Measurements from ENCODE around the gene C1RL. TPM values are rescaled to one million over a fixed set of nuclear protein-coding genes. Genes with fewer than 3 reads are reported as not detected.
"Not testable (repeated sequence)": the region's sequence is repeated elsewhere in the genome, so short reads cannot be mapped to it uniquely, and the experiment has no call there.

C1RL gene
- total and polyA plus RNA-seq, 2 donors from 2014 or later = 25.2 to 147 TPM

- intact Hi-C loops (cut with DNase I) = no loop called here
- FAIRE-seq (no peak), DNase-seq (no peak)
- Histone ChIP-seq H3K9me3 (ENCODE audit: control insufficient read depth in 2 of 3, insufficient read depth in 1 of 3, low read length in 3 of 3) (no peaks in the 10 kb centered on the region), H3K4me1 (ENCODE audit: control insufficient read depth in 2 of 3, insufficient read depth in 2 of 3, low read depth in 1 of 3, low read length in 3 of 3) (no peaks in the 10 kb centered on the region), H3K36me3 (ENCODE audit: control insufficient read depth in 2 of 3, insufficient read depth in 3 of 3, low read length in 3 of 3) (no peaks in the 10 kb centered on the region), H3K9ac (ENCODE audit: low read length in 3 of 3) (no peak overlapping the region), H3K27me3 (ENCODE audit: control insufficient read depth, insufficient read depth, low read length) (no peaks in the 10 kb centered on the region), H3K4me3 (ENCODE audit: low read length in 3 of 3) (no peak overlapping the region), H3K27ac (ENCODE audit: low read depth in 2 of 2, low read length in 2 of 2) (no peak overlapping the region)
- no peak for TF ChIP-seq CTCF (IDR thresholded peaks at IDR 0.05; ENCODE audit: borderline replicate concordance, extremely low read depth, insufficient read depth)
These were observed 54.1 kb downstream of the C1RL start for GRCh38 chr12:7054925-7055324.

- H3K4me1 ChIP-seq (ENCODE audit: control insufficient read depth in 2 of 3, insufficient read depth in 2 of 3, low read depth in 1 of 3, low read length in 3 of 3); H3K36me3 ChIP-seq (ENCODE audit: control insufficient read depth in 2 of 3, insufficient read depth in 3 of 3, low read length in 3 of 3); DNase-seq; FAIRE-seq; H3K27ac ChIP-seq (ENCODE audit: low read depth in 2 of 2, low read length in 2 of 2); H3K4me3 ChIP-seq (ENCODE audit: low read length in 3 of 3); H3K27me3 ChIP-seq (ENCODE audit: control insufficient read depth, insufficient read depth, low read length); H3K9me3 ChIP-seq (ENCODE audit: control insufficient read depth in 2 of 3, insufficient read depth in 1 of 3, low read length in 3 of 3); H3K9ac ChIP-seq (ENCODE audit: low read length in 3 of 3); intact Hi-C loops (cut with DNase I): not testable (repeated sequence)
These were observed 59.0 kb downstream of the C1RL start for GRCh38 chr12:7049973-7050372.

- DNase-seq; H3K9ac ChIP-seq (ENCODE audit: low read length in 3 of 3); H3K36me3 ChIP-seq (ENCODE audit: control insufficient read depth in 2 of 3, insufficient read depth in 3 of 3, low read length in 3 of 3); intact Hi-C loops (cut with DNase I); H3K4me1 ChIP-seq (ENCODE audit: control insufficient read depth in 2 of 3, insufficient read depth in 2 of 3, low read depth in 1 of 3, low read length in 3 of 3); H3K9me3 ChIP-seq (ENCODE audit: control insufficient read depth in 2 of 3, insufficient read depth in 1 of 3, low read length in 3 of 3); H3K27me3 ChIP-seq (ENCODE audit: control insufficient read depth, insufficient read depth, low read length); FAIRE-seq; H3K27ac ChIP-seq (ENCODE audit: low read depth in 2 of 2, low read length in 2 of 2); H3K4me3 ChIP-seq (ENCODE audit: low read length in 3 of 3): not testable (repeated sequence)
These were observed 59.5 kb downstream of the C1RL start for GRCh38 chr12:7049445-7049951.

GRCh38 chr12:7047306-7047705, 61.7 kb downstream of the C1RL start:
- intact Hi-C loops (cut with DNase I) = no loop called here

More at GRCh38 chr12:7047306-7047705, 61.7 kb downstream of the C1RL start:
- FAIRE-seq (no peak), DNase-seq (peak in 1 of 5 donors; percentile 14)
- Histone ChIP-seq H3K9ac (ENCODE audit: low read length in 3 of 3) (no peak overlapping the region), H3K36me3 (ENCODE audit: control insufficient read depth in 2 of 3, insufficient read depth in 3 of 3, low read length in 3 of 3) (no peaks in the 10 kb centered on the region), H3K4me1 (ENCODE audit: control insufficient read depth in 2 of 3, insufficient read depth in 2 of 3, low read depth in 1 of 3, low read length in 3 of 3) (peaks cover 0 to 2% (median 0%) of the 10 kb centered on the region in 3 donors), H3K9me3 (ENCODE audit: control insufficient read depth in 2 of 3, insufficient read depth in 1 of 3, low read length in 3 of 3) (no peaks in the 10 kb centered on the region), H3K27me3 (ENCODE audit: control insufficient read depth, insufficient read depth, low read length) (no peaks in the 10 kb centered on the region), H3K27ac (ENCODE audit: low read depth in 2 of 2, low read length in 2 of 2) (no peak overlapping the region), H3K4me3 (ENCODE audit: low read length in 3 of 3) (no peak overlapping the region)
- TF ChIP-seq CTCF (IDR thresholded peaks at IDR 0.05; ENCODE audit: borderline replicate concordance, extremely low read depth, insufficient read depth) = no peak

Data from kidney (tissue), 14 donors.